Activated CD4-positive, alpha-beta memory T cell treated with anti-CD3 and anti-CD28 coated beads, Interleukin-2, amount 10 ng/mL, durations not matched to agents 7 days and 5 days (primary cell): ENCODE measurements around the gene PIMREG. TPM values are rescaled to one million over a fixed set of nuclear protein-coding genes. Genes with fewer than 3 reads are reported as not detected.

Source experiments
- CTCF ChIA-PET: fragments of 350-600 bp; sonication (Branson Sonifier 250); formaldehyde crosslinking; loops from one replicate; lab custom pipeline; 2021; ENCODE audit warnings: antibody characterized with exemption, inconsistent platforms; lab: Charles Lee
- POLR2A ChIA-PET: fragments of 350-600 bp; sonication (Branson Sonifier 250); formaldehyde crosslinking; loops from one replicate; lab custom pipeline; 2021; ENCODE audit warnings: antibody characterized with exemption; lab: Charles Lee
- DNase-seq: peaks from one replicate; pipeline ENCODE4 v3.0.0-alpha.2; 2020
- H3K27ac Mint-ChIP-seq: one replicate; pipeline ENCODE4 v1.8.0; 2021; ENCODE audit warnings: mild to moderate bottlenecking, mixed read lengths
- H3K27me3 Mint-ChIP-seq: one replicate; pipeline ENCODE4 v1.8.0; 2021; ENCODE audit warnings: mixed read lengths
- H3K36me3 Mint-ChIP-seq: one replicate; pipeline ENCODE4 v1.8.0; 2021; ENCODE audit warnings: low read depth, mixed read lengths
- H3K4me1 Mint-ChIP-seq: one replicate; pipeline ENCODE4 v1.8.0; 2021; ENCODE audit warnings: mixed read lengths
- H3K4me3 Mint-ChIP-seq: one replicate; pipeline ENCODE4 v1.8.0; 2021; ENCODE audit warnings: mild to moderate bottlenecking, mixed read lengths
- H3K9me3 Mint-ChIP-seq: one replicate; pipeline ENCODE4 v1.8.0; 2021; ENCODE audit warnings: mixed read lengths
- total RNA-seq, 2 experiments: library from RNA; stranded (reverse); gene quantifications; one replicate each; pipeline ENCODE4 v1.2.3, GENCODE V29; 2021

PIMREG gene
- total RNA-seq, 2 experiments from 2014 or later: 21.2 TPM

- H3K36me3 Mint-ChIP-seq: peaks cover 7% of the 10 kb centered on the region
- ChIA-PET CTCF (interaction anchor here (0.9 to 3.2 kb wide), 2 partner anchors 9 to 14 kb away, joined by 3 to 15 read pairs; partner anchors contain the start of gene AIPL1), POLR2A (interaction anchor here (0.7 to 1.0 kb wide), 3 partner anchors 195 to 255 kb away, joined by 3 to 4 read pairs (median 3); partner anchors contain the start of gene KIAA0753)
- H3K9me3 Mint-ChIP-seq: no peaks in the 10 kb centered on the region
- peaks cover 17% of the 10 kb centered on the region for H3K4me1 Mint-ChIP-seq
- H3K4me3 Mint-ChIP-seq: peak overlapping the region; percentile 93
- peaks cover 20% of the 10 kb centered on the region for H3K27me3 Mint-ChIP-seq
- DNase-seq: no peak
- H3K27ac Mint-ChIP-seq: peak overlapping the region; percentile 67
Measured at GRCh38 chr17:6444571-6445335, 498 bp downstream of the PIMREG start.

- POLR2A ChIA-PET: interaction anchor here (0.9 kb wide), 1 partner anchor 9 kb away, joined by 3 read pairs; no protein-coding TSS in a partner anchor
- H3K9me3 Mint-ChIP-seq: no peaks in the 10 kb centered on the region
- peaks cover 6% of the 10 kb centered on the region for H3K27me3 Mint-ChIP-seq
- H3K4me1 Mint-ChIP-seq: peaks cover 17% of the 10 kb centered on the region
- no peak for DNase-seq
- no peak overlapping the region for H3K4me3 Mint-ChIP-seq
- peaks cover 10% of the 10 kb centered on the region for H3K36me3 Mint-ChIP-seq
- H3K27ac Mint-ChIP-seq: no peak overlapping the region
- CTCF ChIA-PET: interaction anchor here (3.2 kb wide), 1 partner anchor 11 kb away, joined by 15 read pairs; the partner anchor contains the start of gene AIPL1
Measured at GRCh38 chr17:6446516-6447100, 2.4 kb downstream of the PIMREG start.

GRCh38 chr17:6448473-6448872, 4.2 kb downstream of the PIMREG start:
- ChIA-PET POLR2A (no interaction called here), CTCF (interaction anchor here (0.6 to 1.0 kb wide), 4 partner anchors 17 to 858 kb away, joined by 3 to 4 read pairs (median 3); no protein-coding TSS in a partner anchor)
- no peak overlapping the region for H3K27ac Mint-ChIP-seq
- peaks cover 10% of the 10 kb centered on the region for H3K36me3 Mint-ChIP-seq
- H3K27me3 Mint-ChIP-seq: peaks cover 3% of the 10 kb centered on the region
- no peak overlapping the region for H3K4me3 Mint-ChIP-seq
- DNase-seq: no peak
- H3K4me1 Mint-ChIP-seq: peaks cover 13% of the 10 kb centered on the region
- no peaks in the 10 kb centered on the region for H3K9me3 Mint-ChIP-seq

- Mint-ChIP-seq H3K36me3 (peaks cover 9% of the 10 kb centered on the region), H3K27ac (no peak overlapping the region), H3K4me3 (no peak overlapping the region), H3K9me3 (no peaks in the 10 kb centered on the region), H3K27me3 (peaks cover 9% of the 10 kb centered on the region), H3K4me1 (peaks cover 10% of the 10 kb centered on the region)
- ChIA-PET CTCF (interaction anchor here (1.4 kb wide), 1 partner anchor 13 kb away, joined by 5 read pairs; no protein-coding TSS in a partner anchor), POLR2A (no interaction called here)
- no peak for DNase-seq
Measured at GRCh38 chr17:6449307-6449706, 5.1 kb downstream of the PIMREG start.

GRCh38 chr17:6450926-6451832, 6.9 kb downstream of the PIMREG start:
- ChIA-PET CTCF (interaction anchor here (1.0 kb wide), 1 partner anchor 22 kb away, joined by 3 read pairs; no protein-coding TSS in a partner anchor), POLR2A (no interaction called here)
- Mint-ChIP-seq H3K36me3 (peaks cover 8% of the 10 kb centered on the region), H3K9me3 (no peaks in the 10 kb centered on the region), H3K27ac (no peak overlapping the region), H3K4me3 (no peak overlapping the region), H3K4me1 (peaks cover 3% of the 10 kb centered on the region), H3K27me3 (peaks cover 14% of the 10 kb centered on the region)
- DNase-seq: no peak

GRCh38 chr17:6452471-6453266, 8.4 kb downstream of the PIMREG start:
- Mint-ChIP-seq H3K27ac (no peak overlapping the region), H3K9me3 (no peaks in the 10 kb centered on the region), H3K4me1 (peaks cover 12% of the 10 kb centered on the region), H3K36me3 (peaks cover 8% of the 10 kb centered on the region), H3K4me3 (no peak overlapping the region), H3K27me3 (peaks cover 20% of the 10 kb centered on the region)
- POLR2A ChIA-PET: interaction anchor here (1.0 to 1.2 kb wide), 2 partner anchors 9 to 10 kb away, joined by 3 to 6 read pairs; partner anchors contain the start of gene PIMREG
- CTCF ChIA-PET: interaction anchor here (1.0 kb wide), 1 partner anchor 17 kb away, joined by 3 read pairs; no protein-coding TSS in a partner anchor
- DNase-seq: no peak

- Mint-ChIP-seq H3K9me3 (no peaks in the 10 kb centered on the region), H3K4me1 (peaks cover 12% of the 10 kb centered on the region), H3K27ac (no peak overlapping the region), H3K27me3 (peaks cover 20% of the 10 kb centered on the region), H3K36me3 (peaks cover 6% of the 10 kb centered on the region), H3K4me3 (no peak overlapping the region)
- no peak for DNase-seq
- ChIA-PET POLR2A (interaction anchor here (1.0 kb wide), 1 partner anchor 10 kb away, joined by 6 read pairs; no protein-coding TSS in a partner anchor), CTCF (no interaction called here)
Measured at GRCh38 chr17:6453279-6454024, 9.2 kb downstream of the PIMREG start.

GRCh38 chr17:6454495-6455320, 10.5 kb downstream of the PIMREG start:
- Mint-ChIP-seq H3K9me3 (no peaks in the 10 kb centered on the region), H3K4me1 (peaks cover 12% of the 10 kb centered on the region), H3K27me3 (peaks cover 20% of the 10 kb centered on the region), H3K36me3 (peaks cover 4% of the 10 kb centered on the region), H3K27ac (no peak overlapping the region), H3K4me3 (no peak overlapping the region)
- CTCF ChIA-PET: no interaction called here
- POLR2A ChIA-PET: interaction anchor here (0.9 kb wide), 1 partner anchor 168 kb away, joined by 3 read pairs; no protein-coding TSS in a partner anchor
- no peak for DNase-seq

GRCh38 chr17:6455321-6455705, 11.1 kb downstream of the PIMREG start:
- CTCF ChIA-PET: no interaction called here
- no peaks in the 10 kb centered on the region for H3K9me3 Mint-ChIP-seq
- H3K27ac Mint-ChIP-seq: no peak overlapping the region
- H3K27me3 Mint-ChIP-seq: peaks cover 20% of the 10 kb centered on the region
- H3K36me3 Mint-ChIP-seq: no peaks in the 10 kb centered on the region
- H3K4me3 Mint-ChIP-seq: no peak overlapping the region
- POLR2A ChIA-PET: interaction anchor here (0.6 to 0.9 kb wide), 2 partner anchors 9 to 167 kb away, joined by 3 read pairs; no protein-coding TSS in a partner anchor
- peak; percentile 28 for DNase-seq
- peaks cover 14% of the 10 kb centered on the region for H3K4me1 Mint-ChIP-seq

GRCh38 chr17:6456321-6456720, 12.1 kb downstream of the PIMREG start:
- Mint-ChIP-seq H3K4me1 (peaks cover 19% of the 10 kb centered on the region), H3K4me3 (no peak overlapping the region), H3K27me3 (peaks cover 20% of the 10 kb centered on the region), H3K27ac (no peak overlapping the region), H3K9me3 (no peaks in the 10 kb centered on the region), H3K36me3 (no peaks in the 10 kb centered on the region)
- POLR2A ChIA-PET: no interaction called here
- no peak for DNase-seq
- CTCF ChIA-PET: no interaction called here
